ENCODE data around the gene CADM2. TPM values are rescaled to one million over a fixed set of nuclear protein-coding genes. Genes with fewer than 3 reads are reported as not detected.
A peak's percentile ranks its signal among the peaks of the same experiment; 100 is the strongest.

Gene CADM2
- total RNA-seq, 2 experiments from 2014 or later = 0.47 to 0.62 TPM

GRCh38 chr3:85524104-85524503, 565.3 kb downstream of the CADM2 start:
- H3K9me3 Mint-ChIP-seq = no peaks in the 10 kb centered on the region
- H3K36me3 Mint-ChIP-seq = no peaks in the 10 kb centered on the region
- H3K4me1 Mint-ChIP-seq = no peaks in the 10 kb centered on the region
- no peak overlapping the region for H3K27ac Mint-ChIP-seq
- H3K27me3 Mint-ChIP-seq = no peaks in the 10 kb centered on the region
- ATAC-seq (ENCODE audit: low read depth) = no peak
- POLR2A ChIA-PET = no interaction called here
- no peak for DNase-seq
- no peak overlapping the region for H3K4me3 Mint-ChIP-seq

GRCh38 chr3:85525264-85525663, 566.5 kb downstream of the CADM2 start:
- Mint-ChIP-seq H3K4me3 (no peak overlapping the region), H3K4me1 (no peaks in the 10 kb centered on the region), H3K27ac (no peak overlapping the region), H3K27me3 (no peaks in the 10 kb centered on the region), H3K36me3 (no peaks in the 10 kb centered on the region), H3K9me3 (peaks cover 2% of the 10 kb centered on the region)
- POLR2A ChIA-PET = no interaction called here
- DNase-seq (no peak), ATAC-seq (ENCODE audit: low read depth) (no peak)

- Mint-ChIP-seq H3K4me1 (no peaks in the 10 kb centered on the region), H3K27ac (no peak overlapping the region), H3K36me3 (no peaks in the 10 kb centered on the region), H3K9me3 (peaks cover 8% of the 10 kb centered on the region), H3K27me3 (no peaks in the 10 kb centered on the region), H3K4me3 (no peak overlapping the region)
- DNase-seq (no peak), ATAC-seq (ENCODE audit: low read depth) (no peak)
- POLR2A ChIA-PET = no interaction called here
Measured at GRCh38 chr3:85533586-85533985, 574.8 kb downstream of the CADM2 start.

GRCh38 chr3:85535517-85535916, 576.7 kb downstream of the CADM2 start:
- no peak for ATAC-seq (ENCODE audit: low read depth)
- H3K9me3 Mint-ChIP-seq = peaks cover 6% of the 10 kb centered on the region
- H3K4me1 Mint-ChIP-seq = no peaks in the 10 kb centered on the region
- H3K27ac Mint-ChIP-seq = no peak overlapping the region
- no peak overlapping the region for H3K4me3 Mint-ChIP-seq
- no peaks in the 10 kb centered on the region for H3K27me3 Mint-ChIP-seq
- POLR2A ChIA-PET = no interaction called here
- no peak for DNase-seq
- no peaks in the 10 kb centered on the region for H3K36me3 Mint-ChIP-seq

GRCh38 chr3:85539232-85539631, 580.4 kb downstream of the CADM2 start:
- DNase-seq = no peak
- H3K4me3 Mint-ChIP-seq = no peak overlapping the region
- H3K36me3 Mint-ChIP-seq = no peaks in the 10 kb centered on the region
- POLR2A ChIA-PET = no interaction called here
- no peak for ATAC-seq (ENCODE audit: low read depth)
- no peak overlapping the region for H3K27ac Mint-ChIP-seq
- no peaks in the 10 kb centered on the region for H3K9me3 Mint-ChIP-seq
- no peaks in the 10 kb centered on the region for H3K27me3 Mint-ChIP-seq
- no peaks in the 10 kb centered on the region for H3K4me1 Mint-ChIP-seq

GRCh38 chr3:85554153-85554552, 595.4 kb downstream of the CADM2 start:
- H3K4me1 Mint-ChIP-seq = no peaks in the 10 kb centered on the region
- DNase-seq (no peak), ATAC-seq (ENCODE audit: low read depth) (no peak)
- no peaks in the 10 kb centered on the region for H3K27me3 Mint-ChIP-seq
- no peaks in the 10 kb centered on the region for H3K36me3 Mint-ChIP-seq
- no peaks in the 10 kb centered on the region for H3K9me3 Mint-ChIP-seq
- H3K4me3 Mint-ChIP-seq = no peak overlapping the region
- no peak overlapping the region for H3K27ac Mint-ChIP-seq
- POLR2A ChIA-PET = no interaction called here

GRCh38 chr3:85560088-85560785, 601.4 kb downstream of the CADM2 start:
- POLR2A ChIA-PET = no interaction called here
- H3K4me1 Mint-ChIP-seq = no peaks in the 10 kb centered on the region
- no peaks in the 10 kb centered on the region for H3K27me3 Mint-ChIP-seq
- no peak overlapping the region for H3K27ac Mint-ChIP-seq
- no peak overlapping the region for H3K4me3 Mint-ChIP-seq
- no peak for ATAC-seq (ENCODE audit: low read depth)
- no peaks in the 10 kb centered on the region for H3K36me3 Mint-ChIP-seq
- no peaks in the 10 kb centered on the region for H3K9me3 Mint-ChIP-seq
- no peak for DNase-seq

GRCh38 chr3:85567071-85567676, 608.4 kb downstream of the CADM2 start:
- Mint-ChIP-seq H3K36me3 (no peaks in the 10 kb centered on the region), H3K9me3 (no peaks in the 10 kb centered on the region), H3K4me3 (no peak overlapping the region), H3K27me3 (no peaks in the 10 kb centered on the region), H3K27ac (no peak overlapping the region), H3K4me1 (no peaks in the 10 kb centered on the region)
- POLR2A ChIA-PET = no interaction called here
- DNase-seq (no peak), ATAC-seq (ENCODE audit: low read depth) (no peak)

GRCh38 chr3:85570819-85571218, 612.0 kb downstream of the CADM2 start:
- DNase-seq (no peak), ATAC-seq (ENCODE audit: low read depth) (no peak)
- no peaks in the 10 kb centered on the region for H3K36me3 Mint-ChIP-seq
- no peaks in the 10 kb centered on the region for H3K4me1 Mint-ChIP-seq
- H3K4me3 Mint-ChIP-seq = no peak overlapping the region
- no peak overlapping the region for H3K27ac Mint-ChIP-seq
- POLR2A ChIA-PET = no interaction called here
- no peaks in the 10 kb centered on the region for H3K9me3 Mint-ChIP-seq
- no peaks in the 10 kb centered on the region for H3K27me3 Mint-ChIP-seq

GRCh38 chr3:85571835-85572234, 613.0 kb downstream of the CADM2 start:
- H3K27ac Mint-ChIP-seq = no peak overlapping the region
- H3K4me3 Mint-ChIP-seq = no peak overlapping the region
- H3K4me1 Mint-ChIP-seq = no peaks in the 10 kb centered on the region
- ATAC-seq (ENCODE audit: low read depth) = no peak
- H3K36me3 Mint-ChIP-seq = no peaks in the 10 kb centered on the region
- no peak for DNase-seq
- no peaks in the 10 kb centered on the region for H3K9me3 Mint-ChIP-seq
- POLR2A ChIA-PET = no interaction called here
- H3K27me3 Mint-ChIP-seq = no peaks in the 10 kb centered on the region

GRCh38 chr3:85572426-85572825, 613.6 kb downstream of the CADM2 start:
- Mint-ChIP-seq H3K27ac (no peak overlapping the region), H3K36me3 (no peaks in the 10 kb centered on the region), H3K27me3 (no peaks in the 10 kb centered on the region), H3K4me1 (no peaks in the 10 kb centered on the region), H3K4me3 (no peak overlapping the region), H3K9me3 (no peaks in the 10 kb centered on the region)
- DNase-seq (no peak), ATAC-seq (ENCODE audit: low read depth) (no peak)
- POLR2A ChIA-PET = no interaction called here

GRCh38 chr3:85572978-85573377, 614.2 kb downstream of the CADM2 start:
- no peaks in the 10 kb centered on the region for H3K4me1 Mint-ChIP-seq
- H3K27ac Mint-ChIP-seq = no peak overlapping the region
- ATAC-seq (ENCODE audit: low read depth) (no peak), DNase-seq (no peak)
- no peaks in the 10 kb centered on the region for H3K9me3 Mint-ChIP-seq
- no peaks in the 10 kb centered on the region for H3K36me3 Mint-ChIP-seq
- POLR2A ChIA-PET = no interaction called here
- no peaks in the 10 kb centered on the region for H3K27me3 Mint-ChIP-seq
- no peak overlapping the region for H3K4me3 Mint-ChIP-seq

GRCh38 chr3:85574006-85574705, 615.4 kb downstream of the CADM2 start:
- no peak overlapping the region for H3K27ac Mint-ChIP-seq
- H3K9me3 Mint-ChIP-seq = no peaks in the 10 kb centered on the region
- H3K36me3 Mint-ChIP-seq = no peaks in the 10 kb centered on the region
- H3K27me3 Mint-ChIP-seq = no peaks in the 10 kb centered on the region
- H3K4me3 Mint-ChIP-seq = no peak overlapping the region
- ATAC-seq (ENCODE audit: low read depth) (no peak), DNase-seq (no peak)
- no peaks in the 10 kb centered on the region for H3K4me1 Mint-ChIP-seq
- POLR2A ChIA-PET = no interaction called here

GRCh38 chr3:85576091-85576690, 617.4 kb downstream of the CADM2 start:
- ATAC-seq (ENCODE audit: low read depth) = no peak

More at GRCh38 chr3:85576091-85576690, 617.4 kb downstream of the CADM2 start:
- H3K4me3 Mint-ChIP-seq = no peak overlapping the region
- H3K36me3 Mint-ChIP-seq = no peaks in the 10 kb centered on the region
- peak; percentile 31 for DNase-seq
- H3K9me3 Mint-ChIP-seq = no peaks in the 10 kb centered on the region
- POLR2A ChIA-PET = no interaction called here
- H3K27me3 Mint-ChIP-seq = no peaks in the 10 kb centered on the region
- H3K4me1 Mint-ChIP-seq = no peaks in the 10 kb centered on the region
- H3K27ac Mint-ChIP-seq = no peak overlapping the region

Data from activated naive CD8-positive, alpha-beta T cell treated with anti-CD3 and anti-CD28 coated beads, Interleukin-2, amount 10 ng/mL, durations not matched to agents 7 days and 5 days (primary cell).